Trophoblast cell (in vitro differentiated cells and primary cell): ENCODE data around the gene SLC6A5.

ENCODE experiments used
- DNase-seq, 2 donors: peaks; one replicate each; pipeline ENCODE4 v3.0.0-alpha.2; 2016
- H2AFZ ChIP-seq: 2 replicates; pipeline ENCODE4 v1.6.1; 2013; ENCODE audit warnings: low read length, moderate library complexity, mild to moderate bottlenecking; ENCODE audit not compliant: insufficient read depth, poor library complexity
- H2AK5ac ChIP-seq: 2 replicates; pipeline ENCODE4 v1.6.1; 2013; ENCODE audit warnings: mild to moderate bottlenecking, low read length
- H2BK120ac ChIP-seq: 2 replicates; pipeline ENCODE4 v1.6.1; 2013; ENCODE audit warnings: low read length, mild to moderate bottlenecking, moderate library complexity; ENCODE audit not compliant: insufficient read depth, poor library complexity
- H2BK12ac ChIP-seq: 2 replicates; pipeline ENCODE4 v1.6.1; 2013; ENCODE audit warnings: mild to moderate bottlenecking, low read length, moderate library complexity
- H2BK5ac ChIP-seq: 2 replicates; pipeline ENCODE4 v1.6.1; 2013; ENCODE audit warnings: low read length, low read depth, moderate library complexity, mild to moderate bottlenecking; ENCODE audit not compliant: poor library complexity
- H3K14ac ChIP-seq: 2 replicates; pipeline ENCODE4 v1.6.1; 2013; ENCODE audit warnings: mild to moderate bottlenecking, low read length
- H3K18ac ChIP-seq: 2 replicates; pipeline ENCODE4 v1.6.1; 2013; ENCODE audit warnings: mild to moderate bottlenecking, low read length
- H3K23ac ChIP-seq: 2 replicates; pipeline ENCODE4 v1.6.1; 2013; ENCODE audit warnings: low read length
- H3K27ac ChIP-seq: 2 replicates; pipeline ENCODE4 v1.5.1; 2013; ENCODE audit warnings: low read depth, mild to moderate bottlenecking, inconsistent platforms, low read length, moderate library complexity
- H3K27me3 ChIP-seq: 2 replicates; pipeline ENCODE4 v1.6.1; 2013; ENCODE audit warnings: inconsistent platforms, mild to moderate bottlenecking, low read length, moderate library complexity; ENCODE audit not compliant: insufficient read depth
- H3K36me3 ChIP-seq, 2 experiments: 1 replicate in 1 of 2; 2 replicates in 1 of 2; pipeline ENCODE4 v1.6.1; 2013; ENCODE audit warnings: low read length in 2 of 2, mild to moderate bottlenecking in 2 of 2, moderate library complexity in 1 of 2; ENCODE audit not compliant: insufficient read depth in 2 of 2, control insufficient read depth in 1 of 2
- H3K4ac ChIP-seq: 2 replicates; pipeline ENCODE4 v1.6.1; 2013; ENCODE audit warnings: low read depth, mild to moderate bottlenecking, low read length, moderate library complexity
- H3K4me1 ChIP-seq, 2 experiments: 1 replicate in 1 of 2; 2 replicates in 1 of 2; pipeline ENCODE4 v1.6.1; 2013; ENCODE audit warnings: low read length in 2 of 2, mild to moderate bottlenecking in 2 of 2, moderate library complexity in 1 of 2; ENCODE audit not compliant: insufficient read depth in 2 of 2, control insufficient read depth in 1 of 2
- H3K4me2 ChIP-seq: 2 replicates; pipeline ENCODE4 v1.6.1; 2013; ENCODE audit warnings: inconsistent platforms, mild to moderate bottlenecking, low read length, moderate library complexity
- H3K4me3 ChIP-seq: 2 replicates; pipeline ENCODE4 v1.5.1; 2013; ENCODE audit warnings: mild to moderate bottlenecking, low read depth, low read length, inconsistent platforms
- H3K79me1 ChIP-seq: one replicate; pipeline ENCODE4 v1.6.1; 2013; ENCODE audit warnings: low read length
- H3K79me2 ChIP-seq: 2 replicates; pipeline ENCODE4 v1.6.1; 2013; ENCODE audit warnings: low read length, mild to moderate bottlenecking; ENCODE audit not compliant: control insufficient read depth, insufficient read depth, poor library complexity
- H3K9ac ChIP-seq: 2 replicates; pipeline ENCODE4 v1.6.1; 2013; ENCODE audit warnings: mild to moderate bottlenecking, low read length
- H3K9me3 ChIP-seq: 2 replicates; pipeline ENCODE4 v1.6.1; 2013; ENCODE audit warnings: low read depth, mild to moderate bottlenecking, control low read depth, inconsistent platforms, low read length; ENCODE audit not compliant: insufficient read depth
- H4K12ac ChIP-seq: 2 replicates; pipeline ENCODE4 v1.6.1; 2013; ENCODE audit warnings: low read depth, mild to moderate bottlenecking, low read length, moderate library complexity
- H4K8ac ChIP-seq: 2 replicates; pipeline ENCODE4 v1.6.1; 2013; ENCODE audit warnings: low read depth, mild to moderate bottlenecking, low read length, moderate library complexity
- H4K91ac ChIP-seq: one replicate; pipeline ENCODE4 v1.6.1; 2013; ENCODE audit warnings: low read depth, mild to moderate bottlenecking, low read length, moderate library complexity
- WGBS: extraction: QIAGEN DNeasy Blood & Tissue Kit; methylation state at CpG from one replicate; pipeline ENCODE4 v1.1.7; 2013; ENCODE audit warnings: missing lambda C conversion rate; ENCODE audit not compliant: insufficient read length, insufficient coverage; ENCODE audit errors: extremely low coverage; 5-methylcytosine and 5-hydroxymethylcytosine counted together

SLC6A5 gene

DNA sequence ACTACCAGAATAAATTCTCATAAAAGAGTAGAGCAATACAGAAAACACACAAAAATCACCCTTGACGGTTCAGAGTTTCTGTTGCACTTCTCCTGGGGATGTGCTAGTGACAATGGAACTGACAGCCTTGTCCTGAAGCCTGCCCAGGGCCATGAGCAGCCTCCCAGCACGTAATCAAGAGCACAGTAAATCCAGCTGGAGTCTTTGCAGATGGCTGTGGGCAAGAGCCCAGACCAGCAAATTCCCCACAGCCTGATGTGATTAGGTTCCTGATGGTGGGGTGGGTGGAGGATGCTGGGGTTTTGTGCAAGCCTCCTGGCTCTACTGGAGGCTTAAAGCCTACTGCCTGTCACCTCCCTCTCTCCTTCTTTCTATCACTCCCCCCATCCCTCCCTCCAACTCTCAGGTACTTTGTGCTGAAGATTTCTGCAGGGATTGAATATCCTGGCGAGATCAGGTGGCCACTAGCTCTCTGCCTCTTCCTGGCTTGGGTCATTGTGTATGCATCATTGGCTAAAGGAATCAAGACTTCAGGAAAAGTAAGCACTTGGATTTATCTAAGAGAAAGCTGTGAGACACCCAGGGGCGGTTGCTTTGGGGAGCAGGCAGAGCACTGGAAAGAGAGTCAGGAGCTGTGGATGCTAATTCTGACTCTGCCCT lies 18.1 kb downstream of the SLC6A5 start:
- no peaks in the 10 kb centered on the region for H3K79me2 ChIP-seq
- no peak overlapping the region for H3K9ac ChIP-seq
- no peaks in the 10 kb centered on the region for H3K4me1 ChIP-seq
- H2AK5ac ChIP-seq = no peak overlapping the region
- H3K4me3 ChIP-seq = no peak overlapping the region
- H2AFZ ChIP-seq = no peak overlapping the region
- no peak overlapping the region for H4K91ac ChIP-seq
- no peak overlapping the region for H3K18ac ChIP-seq
- H3K27ac ChIP-seq = no peak overlapping the region
- no peak overlapping the region for H3K4me2 ChIP-seq
- H4K8ac ChIP-seq = no peak overlapping the region
- H4K12ac ChIP-seq = no peak overlapping the region
- H3K79me1 ChIP-seq = no peaks in the 10 kb centered on the region
- no peak overlapping the region for H3K23ac ChIP-seq
- H3K27me3 ChIP-seq = no peaks in the 10 kb centered on the region
- H3K9me3 ChIP-seq = no peaks in the 10 kb centered on the region
- H2BK120ac ChIP-seq = no peak overlapping the region
- DNase-seq = no peak
- H2BK12ac ChIP-seq = no peak overlapping the region
- WGBS = no CpG with 5 or more reads among the region's 4 CpGs
- H3K4ac ChIP-seq = no peak overlapping the region
- H3K14ac ChIP-seq = no peak overlapping the region
- no peak overlapping the region for H2BK5ac ChIP-seq
- no peaks in the 10 kb centered on the region for H3K36me3 ChIP-seq

DNA sequence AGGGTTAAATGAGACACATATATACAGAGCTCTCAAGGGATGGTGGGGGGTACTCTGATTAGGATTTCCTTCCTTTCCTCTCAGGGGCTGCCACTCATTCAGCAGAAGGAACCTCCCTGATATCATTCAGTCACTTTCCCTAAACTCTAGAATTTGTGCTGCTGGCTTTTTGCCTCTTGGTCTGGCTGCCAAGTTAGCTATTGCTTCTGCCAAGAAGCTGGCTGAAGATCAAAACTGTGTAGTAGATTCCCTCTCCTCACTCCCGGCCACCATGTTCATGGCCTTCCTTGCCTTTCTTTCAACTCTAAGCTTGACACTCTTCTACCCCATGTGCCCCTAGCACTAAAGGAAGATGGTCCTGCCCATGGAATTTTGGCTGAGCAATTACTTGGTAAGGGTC lies 18.7 kb downstream of the SLC6A5 start:
- no peaks in the 10 kb centered on the region for H3K79me2 ChIP-seq
- H2BK120ac ChIP-seq = no peak overlapping the region
- no peak overlapping the region for H3K23ac ChIP-seq
- H4K8ac ChIP-seq = no peak overlapping the region
- DNase-seq = no peak
- H3K4ac ChIP-seq = no peak overlapping the region
- no peak overlapping the region for H2BK5ac ChIP-seq
- H3K9ac ChIP-seq = no peak overlapping the region
- no peaks in the 10 kb centered on the region for H3K27me3 ChIP-seq
- H3K4me3 ChIP-seq = no peak overlapping the region
- no peak overlapping the region for H3K4me2 ChIP-seq
- no peaks in the 10 kb centered on the region for H3K9me3 ChIP-seq
- no peak overlapping the region for H4K12ac ChIP-seq
- H3K27ac ChIP-seq = no peak overlapping the region
- H2AFZ ChIP-seq = no peak overlapping the region
- H2AK5ac ChIP-seq = no peak overlapping the region
- H3K18ac ChIP-seq = no peak overlapping the region
- H2BK12ac ChIP-seq = no peak overlapping the region
- no CpG with 5 or more reads among the region's 1 CpG for WGBS
- no peaks in the 10 kb centered on the region for H3K36me3 ChIP-seq
- H3K4me1 ChIP-seq = no peaks in the 10 kb centered on the region
- H4K91ac ChIP-seq = no peak overlapping the region
- H3K79me1 ChIP-seq = no peaks in the 10 kb centered on the region
- H3K14ac ChIP-seq = no peak overlapping the region

DNA sequence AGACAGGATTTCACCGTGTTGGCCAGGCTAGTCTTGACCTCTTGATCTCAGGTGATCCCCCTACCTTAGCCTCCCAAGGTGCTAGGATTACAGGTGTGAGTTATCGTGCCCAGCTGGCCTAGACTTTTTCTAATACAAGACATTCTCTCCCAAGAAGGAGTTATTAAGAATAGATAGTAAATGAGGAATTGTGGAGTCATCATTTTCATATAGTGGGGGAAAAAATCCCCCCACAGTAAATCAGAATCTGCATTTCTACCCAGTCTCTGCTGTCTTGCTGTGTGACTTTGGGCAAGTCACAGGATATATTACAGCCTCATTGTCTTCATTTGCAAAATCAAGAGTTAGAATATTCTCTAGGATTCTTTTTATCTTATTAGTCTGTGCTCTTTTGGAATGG lies 21.6 kb downstream of the SLC6A5 start:
- H2BK12ac ChIP-seq = no peak overlapping the region

DNA sequence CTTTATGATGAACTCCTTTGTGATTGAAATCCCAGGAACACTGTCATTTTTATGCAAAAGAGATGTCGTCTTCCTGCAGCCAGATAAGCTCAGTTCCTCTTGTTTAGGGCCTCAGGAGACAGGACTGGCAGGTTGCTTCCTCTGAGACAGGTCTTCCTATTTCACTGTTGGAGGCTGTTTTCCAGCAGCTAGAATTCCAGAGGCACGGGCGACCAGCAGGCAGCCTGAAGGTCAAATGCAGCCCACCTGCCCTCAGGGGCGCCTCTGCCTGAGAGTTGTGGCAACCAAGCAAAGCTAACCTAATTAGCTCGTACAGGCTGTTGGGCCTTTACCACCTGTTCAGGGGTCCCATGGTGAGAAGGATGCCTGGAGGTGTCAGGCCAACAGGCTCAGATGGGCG lies 22.3 kb downstream of the SLC6A5 start:
- Histone ChIP-seq H3K9me3 (no peaks in the 10 kb centered on the region), H3K23ac (no peak overlapping the region), H4K8ac (no peak overlapping the region), H3K14ac (no peak overlapping the region), H3K9ac (no peak overlapping the region), H3K4me2 (no peak overlapping the region), H3K79me1 (no peaks in the 10 kb centered on the region), H3K27ac (no peak overlapping the region), H3K4me1 (no peaks in the 10 kb centered on the region), H3K4ac (no peak overlapping the region), H3K79me2 (no peaks in the 10 kb centered on the region), H4K12ac (no peak overlapping the region), H3K27me3 (no peaks in the 10 kb centered on the region), H3K36me3 (no peaks in the 10 kb centered on the region), H2AK5ac (no peak overlapping the region), H2BK120ac (no peak overlapping the region), H4K91ac (no peak overlapping the region), H2BK12ac (no peak overlapping the region), H2AFZ (no peak overlapping the region), H3K18ac (no peak overlapping the region), H3K4me3 (no peak overlapping the region), H2BK5ac (no peak overlapping the region)
- DNase-seq = no peak
- WGBS = no CpG with 5 or more reads among the region's 6 CpGs

More for the DNA sequence above, 21.6 kb downstream of the SLC6A5 start:
- H3K9ac ChIP-seq = no peak overlapping the region
- H3K23ac ChIP-seq = no peak overlapping the region
- H2BK5ac ChIP-seq = no peak overlapping the region
- no peak overlapping the region for H2BK120ac ChIP-seq
- H4K12ac ChIP-seq = no peak overlapping the region
- no peak overlapping the region for H3K14ac ChIP-seq
- no peaks in the 10 kb centered on the region for H3K27me3 ChIP-seq
- H3K9me3 ChIP-seq = no peaks in the 10 kb centered on the region
- H3K18ac ChIP-seq = no peak overlapping the region
- H2AK5ac ChIP-seq = no peak overlapping the region
- no peaks in the 10 kb centered on the region for H3K79me2 ChIP-seq
- no CpG with 5 or more reads among the region's 2 CpGs for WGBS
- H3K79me1 ChIP-seq = no peaks in the 10 kb centered on the region
- H4K8ac ChIP-seq = no peak overlapping the region
- H3K4ac ChIP-seq = no peak overlapping the region
- H3K27ac ChIP-seq = no peak overlapping the region
- no peak for DNase-seq
- H4K91ac ChIP-seq = no peak overlapping the region
- no peak overlapping the region for H3K4me3 ChIP-seq
- no peaks in the 10 kb centered on the region for H3K36me3 ChIP-seq
- H2AFZ ChIP-seq = no peak overlapping the region
- H3K4me1 ChIP-seq = no peaks in the 10 kb centered on the region
- no peak overlapping the region for H3K4me2 ChIP-seq
